HepG2 (cell line): ENCODE data around the gene RGS19. TPM values are rescaled to one million over a fixed set of nuclear protein-coding genes. Genes with fewer than 3 reads are reported as not detected.

Experiments used
- ATF3 ChIP-seq: sonication (generic); formaldehyde crosslinking; IDR thresholded peaks from 2 replicates; pipeline ENCODE4 v1.4.0; 2020; ENCODE audit warnings: missing genetic modification reagents
- CREB3 ChIP-seq: sonication (generic); formaldehyde crosslinking; IDR thresholded peaks from 2 replicates; pipeline ENCODE4 v1.5.0; 2020; ENCODE audit warnings: missing genetic modification reagents
- DR1 ChIP-seq: sonication (generic); formaldehyde crosslinking; IDR thresholded peaks from 2 replicates; pipeline ENCODE4 v1.8.0; 2021; ENCODE audit warnings: mild to moderate bottlenecking, missing genetic modification reagents, inconsistent platforms
- FOXP1 ChIP-seq, 2 experiments: fragments of 450-650 bp in 1 of 2; IDR thresholded peaks; 2 replicates each; pipeline ENCODE4 v1.6.1; 2017 to 2018; ENCODE audit warnings: antibody characterized with exemption in 1 of 2
- GATAD2A ChIP-seq: IDR thresholded peaks from 2 replicates; pipeline ENCODE4 v1.6.1; 2016
- GMEB1 ChIP-seq: sonication (generic); formaldehyde crosslinking; IDR thresholded peaks from 2 replicates; pipeline ENCODE4 v1.5.1; 2020; ENCODE audit warnings: missing genetic modification reagents, mild to moderate bottlenecking, borderline replicate concordance
- HNRNPL ChIP-seq: fragments of 200-400 bp; formaldehyde crosslinking; IDR thresholded peaks from 2 replicates; pipeline ENCODE4 v1.6.1; 2017; ENCODE audit warnings: mild to moderate bottlenecking, low read depth, low read length
- HNRNPUL1 ChIP-seq: fragments of 200-400 bp; formaldehyde crosslinking; IDR thresholded peaks from 2 replicates; pipeline ENCODE4 v1.6.1; 2017; ENCODE audit warnings: low read depth, mild to moderate bottlenecking, low read length, moderate library complexity
- IKZF1 ChIP-seq: fragments of 450-650 bp; IDR thresholded peaks from 2 replicates; pipeline ENCODE4 v1.7.1; 2016
- RAD21 ChIP-seq: fragments of 450-650 bp; formaldehyde crosslinking; IDR thresholded peaks from 2 replicates; pipeline ENCODE4 v1.5.0; 2020; ENCODE audit warnings: mild to moderate bottlenecking
- RFX1 ChIP-seq: fragments of 450-650 bp; IDR thresholded peaks from 2 replicates; pipeline ENCODE4 v1.6.1; 2017
- SALL2 ChIP-seq: sonication (generic); formaldehyde crosslinking; IDR thresholded peaks from 2 replicates; pipeline ENCODE4 v1.8.1; 2023; ENCODE audit warnings: mild to moderate bottlenecking, missing genetic modification reagents, inconsistent platforms
- SNRNP70 ChIP-seq: fragments of 200-400 bp; formaldehyde crosslinking; IDR thresholded peaks from 2 replicates; pipeline ENCODE4 v1.6.1; 2017; ENCODE audit warnings: mild to moderate bottlenecking, low read depth, low read length, moderate library complexity
- SRY ChIP-seq: sonication (generic); formaldehyde crosslinking; IDR thresholded peaks from 2 replicates; pipeline ENCODE4 v1.8.0; 2022; ENCODE audit warnings: mild to moderate bottlenecking, missing genetic modification reagents
- TEAD2 ChIP-seq: sonication (generic); formaldehyde crosslinking; IDR thresholded peaks from 2 replicates; pipeline ENCODE4 v1.9.0; 2021; ENCODE audit warnings: missing genetic modification reagents
- ZNF138 ChIP-seq: sonication (generic); formaldehyde crosslinking; IDR thresholded peaks from 2 replicates; pipeline ENCODE4 v1.5.0; 2020; ENCODE audit warnings: mild to moderate bottlenecking, low read depth, missing genetic modification reagents
- ZNF232 ChIP-seq: sonication (generic); formaldehyde crosslinking; IDR thresholded peaks from 2 replicates; pipeline ENCODE4 v1.4.0; 2020; ENCODE audit warnings: missing genetic modification reagents, borderline replicate concordance
- ZNF710 ChIP-seq: sonication (generic); formaldehyde crosslinking; IDR thresholded peaks from 2 replicates; pipeline ENCODE4 v1.5.0; 2020; ENCODE audit warnings: mild to moderate bottlenecking, missing genetic modification reagents, borderline replicate concordance
- ZNF746 ChIP-seq: sonication (generic); formaldehyde crosslinking; IDR thresholded peaks from 2 replicates; pipeline ENCODE4 v1.8.0; 2022; ENCODE audit warnings: mild to moderate bottlenecking, missing genetic modification reagents
- ZNF770 ChIP-seq: sonication (generic); formaldehyde crosslinking; IDR thresholded peaks from 2 replicates; pipeline ENCODE4 v1.5.0; 2020; ENCODE audit warnings: mild to moderate bottlenecking, missing genetic modification reagents
- polyA plus RNA-seq, 8 experiments: library from polyadenylated mRNA; depleted of rRNA in 3 of 8; stranded (reverse) in 7 of 8; unstranded in 1 of 8; fragments of >200 nt; fragmentation: Illumina TruSeq in 4 of 8; extraction: Trizol in 4 of 8; gene quantifications; 2 replicates each; pipeline versions ENCODE4 v1.2.1 to v1.2.3, GENCODE V29; 2011 to 2016; ENCODE audit warnings: low read depth in 4 of 8, missing spikeins in 1 of 8, mixed read lengths in 1 of 8; ENCODE audit not compliant: insufficient read depth in 1 of 8
- total RNA-seq, 5 experiments: library from RNA; depleted of rRNA; stranded (reverse); fragments of >200 nt; fragmentation: Illumina TruSeq; extraction: Trizol; gene quantifications; 2 replicates each; pipeline ENCODE4 v1.2.3, GENCODE V29; 2016; ENCODE audit warnings: low read depth in 1 of 5

The RGS19 gene
- total and polyA plus RNA-seq, 2 of the 13 experiments (the other 11 are each of a cell fraction or from before 2014, with no cell fraction given): 10.7 to 11.9 TPM

- TF ChIP-seq TEAD2 (CRISPR knock-in tag) (0 out of 2 replicates have a peak, but pooled peaks have one; percentile 42), HNRNPL (peak; percentile 94), ZNF232 (CRISPR knock-in tag) (peak; percentile 88; the same call in 1 of the 2 replicates), ZNF710 (CRISPR knock-in tag) (peak; percentile 68), GATAD2A (peak; percentile 85), IKZF1 (no peak), HNRNPUL1 (no peak), GMEB1 (CRISPR knock-in tag) (peak; percentile 54; the same call in 1 of the 2 replicates), ZNF138 (CRISPR knock-in tag) (no peak), SRY (0 out of 2 replicates have a peak, but pooled peaks have one; percentile 42), FOXP1 (IDR thresholded peaks at IDR 0.05) (no peak; the same call in 1 of the 2 replicates), FOXP1 (CRISPR knock-in tag; IDR thresholded peaks at IDR 0.05) (peak; percentile 52; the same call in 1 of the 2 replicates), RAD21 (CRISPR knock-in tag) (peak; percentile 87), DR1 (CRISPR knock-in tag) (no peak), SALL2 (CRISPR knock-in tag) (peak; percentile 66), ZNF746 (CRISPR knock-in tag) (no peak), RFX1 (no peak), CREB3 (CRISPR knock-in tag) (0 out of 2 replicates have a peak, but pooled peaks have one; percentile 89), ZNF770 (CRISPR knock-in tag) (no peak; the same call in 1 of the 2 replicates), SNRNP70 (no peak), ATF3 (CRISPR knock-in tag) (peak; percentile 60; the same call in 1 of the 2 replicates)
These were observed 25.3 kb downstream of the RGS19 start (continued) for GRCh38 chr20:64053841-64054661.
